A549 (cell line): ENCODE measurements around the gene RCN2.

Experiments used
- BHLHE40 ChIP-seq: IDR thresholded peaks from 2 replicates; pipeline ENCODE4 v1.6.1; 2012; ENCODE audit warnings: low read depth, low read length, inconsistent platforms
- CHD2 ChIP-seq: fragments of 150-350 bp; IDR thresholded peaks from 2 replicates; pipeline ENCODE4 v1.6.1; 2014; ENCODE audit warnings: low read length; ENCODE audit not compliant: partially characterized antibody
- CTCF ChIP-seq: fragments of >200 bp; sonication (Bioruptor Twin); formaldehyde crosslinking; IDR thresholded peaks from 3 replicates; pipeline ENCODE4 v1.5.1; 2016
- EHMT2 ChIP-seq: fragments of 200-600 bp; sonication (generic); IDR thresholded peaks from 2 replicates; pipeline ENCODE4 v1.6.1; 2016; ENCODE audit warnings: antibody characterized with exemption, low read depth, mild to moderate bottlenecking, moderate library complexity
- POLR2A ChIP-seq: IDR thresholded peaks from 2 replicates; pipeline ENCODE4 v1.6.1; 2012; ENCODE audit warnings: mild to moderate bottlenecking, low read length
- POLR2AphosphoS2 ChIP-seq: conservative IDR thresholded peaks from 2 replicates; pipeline ENCODE4 v1.6.1; 2012; ENCODE audit warnings: low read length, improper control_type of control experiment, inconsistent platforms
- REST ChIP-seq: fragments of 200-600 bp; sonication (generic); IDR thresholded peaks from 2 replicates; pipeline ENCODE4 v1.6.1; 2016; ENCODE audit warnings: antibody characterized with exemption, mild to moderate bottlenecking, moderate library complexity
- RFX5 ChIP-seq: fragments of 450-650 bp; IDR thresholded peaks from 2 replicates; pipeline ENCODE4 v1.7.1; 2014; ENCODE audit warnings: antibody characterized with exemption, mild to moderate bottlenecking, moderate library complexity
- ZNF302 ChIP-seq: fragments of 250-450 bp; sonication (Bioruptor Pico); IDR thresholded peaks from 2 replicates; pipeline ENCODE4 v1.9.0; 2021; ENCODE audit warnings: inconsistent platforms, mild to moderate bottlenecking, moderate library complexity

- TF ChIP-seq POLR2A (no peak), CTCF (no peak), RFX5 (no peak), POLR2AphosphoS2 (no peak), ZNF302 (no peak), CHD2 (no peak), EHMT2 (no peak), REST (no peak), BHLHE40 (no peak)
Observed at GRCh38 chr15:76941636-76942035, 10.1 kb downstream of the RCN2 start.
